ENCODE measurements around the gene WRAP73.
"Not testable (repeated sequence)": the region's sequence is repeated elsewhere in the genome, so short reads cannot be mapped to it uniquely, and the experiment has no call there.

WRAP73 gene

DNA sequence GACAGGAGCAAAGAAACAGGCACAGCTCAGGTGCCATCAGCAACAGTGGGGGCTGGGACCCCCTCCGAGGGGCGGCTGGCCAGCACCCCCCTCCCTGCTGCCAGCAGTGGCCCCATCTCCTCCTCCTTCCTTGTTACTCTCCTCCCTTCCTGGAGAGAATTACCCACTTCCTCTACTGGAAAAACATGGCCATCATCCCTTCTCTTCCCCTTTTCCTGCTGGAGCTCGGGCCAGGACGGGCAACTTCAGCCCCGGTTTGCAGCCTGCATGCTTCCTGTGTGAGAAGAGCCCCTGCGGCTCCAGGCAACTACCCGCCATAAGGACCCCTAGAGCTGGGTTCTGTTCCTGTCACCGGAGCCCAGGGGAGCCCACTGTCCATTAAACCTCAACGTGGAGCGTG is 56.2 kb downstream of the WRAP73 start:
- no peak for DNase-seq

DNA sequence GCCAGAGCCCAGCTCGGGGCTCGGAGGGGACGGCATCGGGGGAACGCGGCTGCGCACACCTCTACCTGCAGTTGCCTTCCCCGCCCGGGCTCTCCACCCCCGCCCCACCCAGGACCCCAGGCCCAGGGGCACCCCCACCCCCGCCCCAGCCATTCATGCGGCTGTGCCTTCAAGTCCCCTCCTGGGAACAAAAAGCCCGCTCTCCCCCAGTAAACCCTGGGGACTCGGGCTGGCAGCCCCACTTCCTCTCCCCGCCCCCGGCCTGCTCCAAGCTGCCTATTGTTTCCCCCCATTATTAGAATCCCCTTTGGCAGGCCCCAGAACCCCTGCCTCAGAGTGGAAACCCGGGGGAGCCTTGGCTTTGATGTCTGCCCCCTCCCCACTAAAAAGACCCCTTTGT is 56.6 kb downstream of the WRAP73 start:
- DNase-seq, result no peak

- DNase-seq, result no peak
Measured at GRCh38 chr1:3590951-3591865, 58.7 kb downstream of the WRAP73 start.

- DNase-seq, result no peak
Measured at GRCh38 chr1:3590139-3590763, 59.7 kb downstream of the WRAP73 start.

GRCh38 chr1:3588395-3588794 is 61.5 kb downstream of the WRAP73 start:
- DNase-seq, result no peak

DNA sequence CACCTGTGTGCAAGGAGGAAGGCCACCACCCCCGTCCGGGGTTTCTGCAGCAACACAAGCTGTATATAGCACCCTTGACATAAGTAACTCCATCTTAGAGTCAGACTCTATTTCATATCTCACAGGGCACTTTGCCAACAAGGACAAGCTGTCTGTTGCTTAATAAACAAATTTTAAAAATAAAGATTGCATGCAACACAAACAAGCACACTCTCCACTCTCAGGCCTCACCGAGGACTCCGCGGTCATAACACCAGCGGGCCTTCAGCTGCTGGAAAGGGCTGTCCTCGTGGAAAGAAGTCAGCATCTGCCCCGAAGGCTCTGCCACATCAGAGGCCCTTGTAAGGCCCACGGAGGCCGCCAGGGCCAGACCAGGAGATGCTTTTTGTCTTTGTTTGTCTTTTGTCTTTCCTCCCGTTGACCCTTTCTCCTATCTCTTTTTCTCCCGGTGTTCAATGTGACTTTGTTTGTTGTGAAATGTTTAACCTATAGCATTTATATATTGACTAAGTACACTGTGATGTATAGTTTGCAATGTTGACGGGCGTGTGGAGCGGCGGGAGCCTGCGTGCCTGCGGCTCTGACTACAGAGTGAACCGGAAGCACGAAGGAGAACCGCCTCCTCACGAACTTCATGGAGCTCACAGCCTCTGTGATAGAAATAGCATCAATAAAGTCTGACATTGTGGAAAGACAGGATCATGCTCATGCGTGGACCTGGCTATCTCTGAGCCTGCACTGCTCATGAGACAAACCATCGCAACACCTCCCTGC is 62.7 kb downstream of the WRAP73 start:
- DNase-seq, result no peak

DNA sequence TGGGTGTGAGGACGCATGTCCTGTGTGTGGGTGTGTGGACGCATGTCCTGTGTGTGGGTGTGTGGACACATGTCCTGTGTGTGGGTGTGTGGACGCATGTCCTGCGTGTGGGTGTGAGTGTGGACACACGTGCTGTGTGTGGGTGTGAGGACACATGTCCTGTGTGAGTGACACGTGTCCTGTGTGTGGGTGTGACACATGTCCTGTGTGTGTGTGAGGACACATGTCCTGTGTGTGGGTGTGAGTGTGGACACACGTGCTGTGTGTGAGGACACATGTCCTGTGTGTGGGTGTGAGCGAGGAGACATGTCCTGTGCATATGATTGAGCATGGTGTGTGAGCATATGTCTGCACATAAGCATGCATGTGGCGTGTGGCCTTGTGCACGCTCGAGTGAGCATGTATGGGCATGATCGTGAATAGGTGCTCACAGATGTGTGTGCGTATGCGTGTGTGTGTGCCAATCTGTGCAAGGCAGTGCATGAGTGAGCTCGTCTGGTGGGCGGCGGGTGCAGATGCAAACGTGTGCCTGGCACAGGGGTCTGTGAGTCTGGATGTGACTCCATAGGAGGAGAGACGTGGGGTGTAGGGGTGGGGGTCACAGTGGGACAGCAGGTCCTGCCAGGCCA is 63.8 kb downstream of the WRAP73 start:
- no peak for DNase-seq

GRCh38 chr1:3585353-3585868 is 64.5 kb downstream of the WRAP73 start:
- not testable (repeated sequence) for DNase-seq

GRCh38 chr1:3584915-3585314 is 65.0 kb downstream of the WRAP73 start:
- no peak for DNase-seq

DNA sequence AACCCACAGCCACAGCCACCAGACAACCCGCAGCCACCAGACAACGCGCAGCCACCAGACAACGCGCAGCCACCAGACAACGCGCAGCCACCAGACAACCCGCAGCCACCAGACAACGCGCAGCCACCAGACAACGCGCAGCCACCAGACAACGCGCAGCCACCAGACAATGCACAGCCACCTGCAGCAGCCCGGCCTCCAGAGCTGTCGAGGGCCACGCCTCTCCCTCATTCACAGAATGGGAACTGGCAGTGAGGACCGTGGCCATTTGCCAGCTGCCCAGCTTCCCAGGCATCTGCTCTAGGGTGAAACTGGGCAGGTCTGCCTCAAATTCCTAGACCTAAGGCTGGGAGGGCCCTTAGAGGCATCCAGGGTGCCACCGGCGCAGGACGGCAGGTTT is 66.2 kb downstream of the WRAP73 start:
- DNase-seq, result not testable (repeated sequence)

- no peak for DNase-seq
Measured at GRCh38 chr1:3581296-3582036, 68.4 kb downstream of the WRAP73 start.
